ENCODE results near the gene PCYT2.
A peak's percentile ranks its signal among the peaks of the same experiment; 100 is the strongest.

Gene PCYT2

GRCh38 chr17:81952792-81953228 lies 41.6 kb upstream of the PCYT2 start:
- no peaks in the 10 kb centered on the region for H3K36me3 ChIP-seq
- no peak overlapping the region for H3K4me3 ChIP-seq (ENCODE audit: low read depth, low read length)
- peaks cover 7% of the 10 kb centered on the region for H3K4me1 ChIP-seq
- H3K27me3 ChIP-seq, result no peaks in the 10 kb centered on the region
- no peaks in the 10 kb centered on the region for H3K9me3 ChIP-seq
- DNase-seq, result peak; percentile 10
- TF ChIP-seq CTCF (IDR thresholded peaks at IDR 0.05; ENCODE audit: low read depth, low read length), result no peak

GRCh38 chr17:81951785-81952684 lies 40.8 kb upstream of the PCYT2 start:
- Histone ChIP-seq H3K36me3 (no peaks in the 10 kb centered on the region), H3K27me3 (no peaks in the 10 kb centered on the region), H3K4me1 (peaks cover 5% of the 10 kb centered on the region; the same call in 1 of the 2 replicates), H3K9me3 (no peaks in the 10 kb centered on the region), H3K4me3 (ENCODE audit: low read depth, low read length) (no peak overlapping the region)
- DNase-seq, result no peak
- TF ChIP-seq CTCF (IDR thresholded peaks at IDR 0.05; ENCODE audit: low read depth, low read length), result no peak

- Histone ChIP-seq H3K27me3 (no peaks in the 10 kb centered on the region), H3K4me3 (ENCODE audit: low read depth, low read length) (no peak overlapping the region), H3K36me3 (no peaks in the 10 kb centered on the region), H3K9me3 (no peaks in the 10 kb centered on the region), H3K4me1 (no peaks in the 10 kb centered on the region)
- DNase-seq, result no peak
- no peak for TF ChIP-seq CTCF (IDR thresholded peaks at IDR 0.05; ENCODE audit: low read depth, low read length)
Measured at GRCh38 chr17:81950501-81950900, 39.3 kb upstream of the PCYT2 start.

- H3K36me3 ChIP-seq, result no peaks in the 10 kb centered on the region
- H3K4me1 ChIP-seq, result no peaks in the 10 kb centered on the region
- no peak overlapping the region for H3K4me3 ChIP-seq (ENCODE audit: low read depth, low read length)
- no peaks in the 10 kb centered on the region for H3K27me3 ChIP-seq
- no peak for TF ChIP-seq CTCF (IDR thresholded peaks at IDR 0.05; ENCODE audit: low read depth, low read length)
- no peaks in the 10 kb centered on the region for H3K9me3 ChIP-seq
- peak; percentile 41 for DNase-seq
Measured at GRCh38 chr17:81948635-81949378, 37.6 kb upstream of the PCYT2 start.

GRCh38 chr17:81947189-81947588 lies 36.0 kb upstream of the PCYT2 start, which contains the start of gene MYADML2:
Gene MYADML2 (minus strand): TSS chr17:81947233. CDS start chr17:81941741, 5,492 bp downstream.
- no peak for DNase-seq
- TF ChIP-seq CTCF (IDR thresholded peaks at IDR 0.05; ENCODE audit: low read depth, low read length), result no peak
- Histone ChIP-seq H3K27me3 (no peaks in the 10 kb centered on the region), H3K9me3 (no peaks in the 10 kb centered on the region), H3K4me1 (no peaks in the 10 kb centered on the region), H3K36me3 (no peaks in the 10 kb centered on the region), H3K4me3 (ENCODE audit: low read depth, low read length) (no peak within 1 kb of the TSS)

Measured in BE2C (cell line).